ENCODE results near the gene IL1F10. TPM values are rescaled to one million over a fixed set of nuclear protein-coding genes. Genes with fewer than 3 reads are reported as not detected.

IL1F10 gene
- total RNA-seq, 2 experiments from 2014 or later, result not detected

Other genes with a start within 250 kb of the IL1F10 start
- gene IL1B, start 231.2 kb upstream of the IL1F10 start, total RNA-seq, result not detected
- not detected for gene IL37, start 156.8 kb upstream of the IL1F10 start, total RNA-seq
- not detected for gene IL36G, start 90.0 kb upstream of the IL1F10 start, total RNA-seq
- gene IL36A, start 62.5 kb upstream of the IL1F10 start, total RNA-seq, result under 1 TPM; 0.29 to 0.53 TPM
- not detected for gene IL36B, start 15.1 kb upstream of the IL1F10 start, total RNA-seq
- gene IL36RN, start 8.8 kb upstream of the IL1F10 start, total RNA-seq, result not detected
- gene IL1RN, start 59.6 kb downstream of the IL1F10 start, total RNA-seq, result under 1 TPM in 1 of 2 experiments, not detected in 1; 0.31 TPM
- 100 to 1,000 TPM; 394 to 404 TPM for gene PSD4, start 106.0 kb downstream of the IL1F10 start, total RNA-seq
- under 1 TPM; 0.21 to 0.55 TPM for gene PAX8, start 211.0 kb downstream of the IL1F10 start, total RNA-seq